GM15510 (cell line): ENCODE results near the gene CEACAM4.

Source experiments
- POLR2A ChIP-seq: IDR thresholded peaks from 3 replicates; pipeline ENCODE4 v1.6.1; 2011; ENCODE audit warnings: borderline replicate concordance; ENCODE audit not compliant: insufficient read length; ENCODE audit errors: extremely low read depth

The CEACAM4 gene

GRCh38 chr19:41626877-41627276 lies at the start of gene CEACAM4:
Gene CEACAM4, minus strand, starts transcription at chr19:41627074. Its CDS starts 111 bp downstream, at chr19:41626963.
- no peak for TF ChIP-seq POLR2A

- no peak for TF ChIP-seq POLR2A
Observed at GRCh38 chr19:41671486-41671885, 44.6 kb upstream of the CEACAM4 start.

- TF ChIP-seq POLR2A = no peak
Observed at GRCh38 chr19:41670755-41671154, 43.9 kb upstream of the CEACAM4 start.

GRCh38 chr19:41668315-41668714 lies 41.4 kb upstream of the CEACAM4 start:
- no peak for TF ChIP-seq POLR2A

- no peak for TF ChIP-seq POLR2A
Observed at GRCh38 chr19:41666075-41666474, 39.2 kb upstream of the CEACAM4 start.

GRCh38 chr19:41657157-41657556 lies 30.3 kb upstream of the CEACAM4 start:
- TF ChIP-seq POLR2A = no peak

- no peak for TF ChIP-seq POLR2A
Observed at GRCh38 chr19:41652250-41652649, 25.4 kb upstream of the CEACAM4 start.

- no peak for TF ChIP-seq POLR2A
Observed at GRCh38 chr19:41649827-41650226, 23.0 kb upstream of the CEACAM4 start.

- no peak for TF ChIP-seq POLR2A
Observed at GRCh38 chr19:41646589-41647204, 19.8 kb upstream of the CEACAM4 start.

- no peak for TF ChIP-seq POLR2A
Observed at GRCh38 chr19:41641879-41642485, 15.1 kb upstream of the CEACAM4 start.

GRCh38 chr19:41638641-41639081 lies 11.8 kb upstream of the CEACAM4 start:
- no peak for TF ChIP-seq POLR2A

GRCh38 chr19:41637484-41637883 lies 10.6 kb upstream of the CEACAM4 start:
- no peak for TF ChIP-seq POLR2A

- TF ChIP-seq POLR2A = no peak
Observed at GRCh38 chr19:41627966-41628675, 1.2 kb upstream of the CEACAM4 start.

- TF ChIP-seq POLR2A = no peak
Observed at GRCh38 chr19:41626278-41626677, 596 bp downstream of the CEACAM4 start.

- TF ChIP-seq POLR2A = no peak
Observed at GRCh38 chr19:41624937-41625336, 1.9 kb downstream of the CEACAM4 start.

- no peak for TF ChIP-seq POLR2A
Observed at GRCh38 chr19:41624515-41624914, 2.4 kb downstream of the CEACAM4 start.
